HG03558 (cell line): ENCODE measurements around the gene SORBS1.

Experiments
- ATAC-seq: cut with Tn5 transposase; IDR thresholded peaks from one replicate; pipeline ENCODE4 v1.9.1; 2021; ENCODE audit warnings: moderate number of reproducible peaks; ENCODE audit not compliant: unreplicated experiment; ENCODE audit errors: extremely low read depth

The SORBS1 gene

GRCh38 chr10:95561177-95561863, at the start of gene SORBS1:
Gene SORBS1 (minus strand): TSS chr10:95561371. CDS start chr10:95441135, 120,236 bp downstream.
- ATAC-seq: peak; percentile 97

- ATAC-seq: no peak
These were observed 49.6 kb upstream of the SORBS1 start for GRCh38 chr10:95610727-95611126.

- no peak for ATAC-seq
These were observed 45.8 kb upstream of the SORBS1 start for GRCh38 chr10:95606922-95607321.

- ATAC-seq: no peak
These were observed 44.0 kb upstream of the SORBS1 start for GRCh38 chr10:95605163-95605562.

- ATAC-seq: no peak
These were observed 43.5 kb upstream of the SORBS1 start for GRCh38 chr10:95604630-95605029.

GRCh38 chr10:95602382-95602781, 41.2 kb upstream of the SORBS1 start:
- no peak for ATAC-seq

GRCh38 chr10:95601116-95601719, 40.0 kb upstream of the SORBS1 start:
- ATAC-seq: no peak

- ATAC-seq: no peak
These were observed 39.0 kb upstream of the SORBS1 start for GRCh38 chr10:95600158-95600557.

- no peak for ATAC-seq
These were observed 36.6 kb upstream of the SORBS1 start for GRCh38 chr10:95597788-95598187.

- no peak for ATAC-seq
These were observed 26.9 kb upstream of the SORBS1 start for GRCh38 chr10:95588025-95588424.

- ATAC-seq: no peak
These were observed 18.8 kb upstream of the SORBS1 start for GRCh38 chr10:95579835-95580535.

GRCh38 chr10:95579292-95579691, 18.1 kb upstream of the SORBS1 start:
- no peak for ATAC-seq

- ATAC-seq: no peak
These were observed 17.4 kb upstream of the SORBS1 start for GRCh38 chr10:95578619-95579018.

- ATAC-seq: no peak
These were observed 13.6 kb upstream of the SORBS1 start for GRCh38 chr10:95574649-95575365.

GRCh38 chr10:95573964-95574604, 12.9 kb upstream of the SORBS1 start:
- ATAC-seq: no peak

GRCh38 chr10:95573527-95573926, 12.4 kb upstream of the SORBS1 start:
- no peak for ATAC-seq

GRCh38 chr10:95572131-95572820, 11.1 kb upstream of the SORBS1 start:
- no peak for ATAC-seq

GRCh38 chr10:95571390-95571789, 10.2 kb upstream of the SORBS1 start:
- no peak for ATAC-seq

- ATAC-seq: no peak
These were observed 8.2 kb upstream of the SORBS1 start for GRCh38 chr10:95569368-95569767.
